WTC11 (cell line): ENCODE results near the gene CCDC24. TPM values are rescaled to one million over a fixed set of nuclear protein-coding genes. Genes with fewer than 3 reads are reported as not detected.

Source experiments
- ATAC-seq: fragments of 200-7000 bp; cut with Tn5 transposase; 2 replicates; pipeline ENCODE4 v1.10.0; 2021; ENCODE audit warnings: mild to moderate bottlenecking, moderate library complexity
- CTCF ChIA-PET: fragments of 300-600 bp; sonication (Branson Sonifier 250); formaldehyde crosslinking; loops from one replicate; lab custom pipeline; 2021; ENCODE audit warnings: antibody characterized with exemption; lab: Charles Lee
- POLR2A ChIA-PET: fragments of 350-600 bp; sonication (Branson Sonifier 250); formaldehyde crosslinking; loops from one replicate; lab custom pipeline; 2021; ENCODE audit warnings: antibody characterized with exemption; lab: Charles Lee
- DNase-seq: peaks from one replicate; pipeline ENCODE4 v3.0.0; 2021; ENCODE audit warnings: low spot score
- H3K27ac Mint-ChIP-seq: 2 replicates; pipeline ENCODE4 v1.8.0; 2021; ENCODE audit warnings: mixed read lengths
- H3K27me3 Mint-ChIP-seq: 2 replicates; pipeline ENCODE4 v1.8.0; 2021; ENCODE audit warnings: low read depth, mild to moderate bottlenecking, moderate library complexity, mixed read lengths
- H3K36me3 Mint-ChIP-seq: 2 replicates; pipeline ENCODE4 v1.8.0; 2021; ENCODE audit warnings: mixed read lengths
- H3K4me1 Mint-ChIP-seq: 2 replicates; pipeline ENCODE4 v1.8.0; 2022; ENCODE audit warnings: mixed read lengths
- H3K4me3 Mint-ChIP-seq: 2 replicates; pipeline ENCODE4 v1.8.0; 2021; ENCODE audit warnings: mild to moderate bottlenecking, moderate library complexity, mixed read lengths
- H3K9me3 Mint-ChIP-seq: 2 replicates; pipeline ENCODE4 v1.8.0; 2021; ENCODE audit warnings: mixed read lengths
- ARID4B ChIP-seq: sonication (generic); formaldehyde crosslinking; IDR thresholded peaks from 2 replicates; pipeline ENCODE4 v1.8.0; 2023; ENCODE audit warnings: missing genetic modification reagents, mild to moderate bottlenecking, borderline replicate concordance
- CREB1 ChIP-seq: sonication (generic); formaldehyde crosslinking; IDR thresholded peaks from 2 replicates; pipeline ENCODE4 v1.8.0; 2023; ENCODE audit warnings: mild to moderate bottlenecking, missing genetic modification reagents
- CTCF ChIP-seq: fragments of 200-600 bp; IDR thresholded peaks from 2 replicates; pipeline ENCODE4 v1.8.0; 2022; ENCODE audit warnings: antibody characterized with exemption
- ETV6 ChIP-seq: sonication (generic); formaldehyde crosslinking; IDR thresholded peaks from 2 replicates; pipeline ENCODE4 v1.8.1; 2022; ENCODE audit warnings: mild to moderate bottlenecking, missing genetic modification reagents
- FOXK1 ChIP-seq: sonication (generic); formaldehyde crosslinking; IDR thresholded peaks from 2 replicates; pipeline ENCODE4 v1.8.0; 2022; ENCODE audit warnings: mild to moderate bottlenecking, moderate library complexity, missing genetic modification reagents
- GTF2I ChIP-seq: fragments of 250-450 bp; sonication (Bioruptor Pico); conservative IDR thresholded peaks from 2 replicates; pipeline ENCODE4 v1.4.0; 2021; ENCODE audit warnings: mild to moderate bottlenecking
- IRF1 ChIP-seq: sonication (generic); formaldehyde crosslinking; IDR thresholded peaks from 2 replicates; pipeline ENCODE4 v1.8.0; 2023; ENCODE audit warnings: missing genetic modification reagents
- MAX ChIP-seq: sonication (generic); formaldehyde crosslinking; IDR thresholded peaks from 2 replicates; pipeline ENCODE4 v1.8.0; 2022; ENCODE audit warnings: mild to moderate bottlenecking, missing genetic modification reagents
- MXD4 ChIP-seq: fragments of 250-450 bp; sonication (Bioruptor Pico); IDR thresholded peaks from 2 replicates; pipeline ENCODE4 v1.8.0; 2021; ENCODE audit warnings: mild to moderate bottlenecking, moderate library complexity, borderline replicate concordance
- SOX15 ChIP-seq: fragments of 250-450 bp; sonication (Bioruptor Pico); IDR thresholded peaks from 2 replicates; pipeline ENCODE4 v1.9.0; 2021; ENCODE audit warnings: mild to moderate bottlenecking
- TEAD1 ChIP-seq: sonication (generic); formaldehyde crosslinking; IDR thresholded peaks from 2 replicates; pipeline ENCODE4 v1.8.0; 2022; ENCODE audit warnings: mild to moderate bottlenecking, missing genetic modification reagents
- ZBTB43 ChIP-seq: sonication (generic); formaldehyde crosslinking; IDR thresholded peaks from 2 replicates; pipeline ENCODE4 v1.8.1; 2023; ENCODE audit warnings: mild to moderate bottlenecking, missing genetic modification reagents
- ZNF138 ChIP-seq: sonication (generic); formaldehyde crosslinking; conservative IDR thresholded peaks from 2 replicates; pipeline ENCODE4 v1.8.1; 2022; ENCODE audit warnings: mild to moderate bottlenecking, moderate library complexity, missing genetic modification reagents
- ZNF416 ChIP-seq: fragments of 250-450 bp; sonication (Bioruptor Pico); IDR thresholded peaks from 2 replicates; pipeline ENCODE4 v1.9.0; 2021; ENCODE audit warnings: mild to moderate bottlenecking, inconsistent platforms
- total RNA-seq: library from RNA; stranded (reverse); gene quantifications from 3 replicates; pipeline ENCODE4 v1.2.3, GENCODE V29; 2021

CCDC24 gene
- total RNA-seq, 1 experiment from 2014 or later: 12.1 TPM

GRCh38 chr1:44000122-44000665 is 8.8 kb downstream of the CCDC24 start (continued):
- TF ChIP-seq ETV6 (CRISPR knock-in tag): no peak
- TF ChIP-seq ZNF138 (CRISPR knock-in tag): no peak
- TF ChIP-seq ARID4B: no peak
- TF ChIP-seq GTF2I (CRISPR knock-in tag): no peak
- TF ChIP-seq IRF1 (CRISPR knock-in tag): no peak

- Mint-ChIP-seq H3K36me3 (peaks cover 9% of the 10 kb centered on the region), H3K27ac (no peak overlapping the region), H3K4me3 (no peak overlapping the region), H3K4me1 (peaks cover 3% of the 10 kb centered on the region; the same call in 1 of the 2 replicates), H3K27me3 (no peaks in the 10 kb centered on the region; the same call in 1 of the 2 replicates), H3K9me3 (no peaks in the 10 kb centered on the region)
- ChIA-PET POLR2A (no interaction called here), CTCF (interaction anchor here (2.0 to 7.0 kb wide), 2 partner anchors 9 to 32 kb away, joined by 6 to 132 read pairs; partner anchors contain the start of gene SLC6A9)
- TF ChIP-seq ZBTB43 (CRISPR knock-in tag) (no peak), ZNF416 (CRISPR knock-in tag) (no peak), SOX15 (CRISPR knock-in tag) (no peak), MXD4 (no peak), TEAD1 (CRISPR knock-in tag) (no peak), FOXK1 (CRISPR knock-in tag) (no peak), CREB1 (no peak)
- ATAC-seq: no peak
- no peak for DNase-seq
Observed at GRCh38 chr1:44002165-44002564, 10.8 kb downstream of the CCDC24 start.

GRCh38 chr1:44002606-44003157 is 11.3 kb downstream of the CCDC24 start:
- Mint-ChIP-seq H3K4me1 (peaks cover under 1% of the 10 kb centered on the region; the same call in 1 of the 2 replicates), H3K27me3 (no peaks in the 10 kb centered on the region; the same call in 1 of the 2 replicates), H3K36me3 (peaks cover 9% of the 10 kb centered on the region), H3K9me3 (no peaks in the 10 kb centered on the region), H3K4me3 (no peak overlapping the region), H3K27ac (no peak overlapping the region)
- DNase-seq (peak; percentile 40), ATAC-seq (peak; percentile 62)
- ChIA-PET CTCF (interaction anchor here (1.0 to 7.0 kb wide), 4 partner anchors 9 to 55 kb away, joined by 4 to 132 read pairs (median 28); partner anchors contain the start of gene SLC6A9), POLR2A (no interaction called here)
- TF ChIP-seq CTCF (peak; percentile 62; the same call in 1 of the 2 replicates), GTF2I (CRISPR knock-in tag) (no peak), MAX (no peak)
